ENCODE results near the gene ZNF785.

GRCh38 chr16:30535777-30536190, 49.7 kb downstream of the ZNF785 start:
- TF ChIP-seq, protein P1, sequence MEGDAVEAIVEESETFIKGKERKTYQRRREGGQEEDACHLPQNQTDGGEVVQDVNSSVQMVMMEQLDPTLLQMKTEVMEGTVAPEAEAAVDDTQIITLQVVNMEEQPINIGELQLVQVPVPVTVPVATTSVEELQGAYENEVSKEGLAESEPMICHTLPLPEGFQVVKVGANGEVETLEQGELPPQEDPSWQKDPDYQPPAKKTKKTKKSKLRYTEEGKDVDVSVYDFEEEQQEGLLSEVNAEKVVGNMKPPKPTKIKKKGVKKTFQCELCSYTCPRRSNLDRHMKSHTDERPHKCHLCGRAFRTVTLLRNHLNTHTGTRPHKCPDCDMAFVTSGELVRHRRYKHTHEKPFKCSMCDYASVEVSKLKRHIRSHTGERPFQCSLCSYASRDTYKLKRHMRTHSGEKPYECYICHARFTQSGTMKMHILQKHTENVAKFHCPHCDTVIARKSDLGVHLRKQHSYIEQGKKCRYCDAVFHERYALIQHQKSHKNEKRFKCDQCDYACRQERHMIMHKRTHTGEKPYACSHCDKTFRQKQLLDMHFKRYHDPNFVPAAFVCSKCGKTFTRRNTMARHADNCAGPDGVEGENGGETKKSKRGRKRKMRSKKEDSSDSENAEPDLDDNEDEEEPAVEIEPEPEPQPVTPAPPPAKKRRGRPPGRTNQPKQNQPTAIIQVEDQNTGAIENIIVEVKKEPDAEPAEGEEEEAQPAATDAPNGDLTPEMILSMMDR (conservative IDR thresholded peaks at IDR 0.05; ENCODE audit: low read depth, low read length): peak; percentile 59
- no peak for TF ChIP-seq EZH2 (IDR thresholded peaks at IDR 0.05; ENCODE audit: borderline replicate concordance, low read depth, low read length, poor library complexity, severe bottlenecking)
